DMS 273 (cell line): ENCODE results near the gene BCAS1.
"Not testable (repeated sequence)": the region's sequence is repeated elsewhere in the genome, so short reads cannot be mapped to it uniquely, and the experiment has no call there.

Experiments
- DNase-seq: peaks from one replicate; lab custom pipeline; 2025; ENCODE audit not compliant: unreplicated experiment; lab: John Stamatoyannopoulos, UW

BCAS1 gene

DNA sequence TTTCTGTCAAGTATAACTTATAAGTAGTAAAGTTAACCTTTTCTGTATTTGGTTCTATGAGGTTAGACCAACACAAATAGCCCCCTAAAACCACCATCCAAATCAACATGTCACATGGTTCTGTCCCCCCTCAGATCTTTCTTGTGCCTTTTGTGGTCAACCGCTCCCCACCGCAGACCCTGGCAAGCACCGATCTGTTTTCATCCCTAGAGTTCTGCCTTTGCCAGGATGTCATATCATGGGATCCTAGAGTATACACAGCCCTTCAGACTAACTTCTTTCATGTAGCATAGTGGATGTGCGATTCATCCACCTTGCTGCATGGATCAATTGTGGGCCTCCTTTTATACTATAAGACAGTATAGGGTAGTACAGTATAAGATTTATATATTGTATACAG lies 124.3 kb downstream of the BCAS1 start:
- DNase-seq = no peak

DNA sequence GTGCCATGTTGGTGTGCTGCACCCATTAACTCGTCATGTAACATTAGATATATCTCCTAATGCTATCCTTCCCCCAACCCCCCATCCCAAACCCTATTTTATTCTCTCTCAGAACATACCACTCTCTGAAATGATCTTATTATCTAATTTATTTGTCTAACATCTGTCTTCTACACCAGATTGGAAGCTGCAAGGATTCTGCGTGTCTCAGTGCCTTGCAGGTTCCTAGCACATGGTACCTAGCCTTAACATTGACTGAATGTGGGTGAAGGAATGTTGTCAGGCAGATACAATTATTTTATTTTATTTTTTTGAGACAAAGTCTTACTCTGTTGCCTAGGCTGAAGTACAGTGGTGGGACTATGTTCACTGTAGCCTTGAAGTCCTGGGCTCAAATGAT lies 124.9 kb downstream of the BCAS1 start:
- DNase-seq = no peak

DNA sequence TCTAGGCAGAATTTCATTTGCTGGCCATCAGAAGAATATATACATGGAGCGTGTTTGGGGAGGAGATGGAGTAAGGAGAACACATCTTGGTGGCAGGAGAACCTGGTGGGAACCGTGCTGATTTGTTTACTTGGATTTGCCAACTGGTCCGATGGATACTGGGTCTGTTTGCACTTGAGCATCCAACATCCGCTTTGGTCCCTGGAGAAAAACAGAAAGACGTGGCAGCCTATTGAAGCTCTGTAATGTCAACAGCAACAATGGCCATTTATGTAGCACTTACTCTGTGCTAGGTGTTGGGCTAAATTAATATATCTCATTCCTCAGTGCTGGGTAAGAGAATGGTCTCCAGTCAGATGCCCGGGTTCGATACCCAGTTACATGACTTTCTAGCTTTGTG lies 125.6 kb downstream of the BCAS1 start:
- no peak for DNase-seq

DNA sequence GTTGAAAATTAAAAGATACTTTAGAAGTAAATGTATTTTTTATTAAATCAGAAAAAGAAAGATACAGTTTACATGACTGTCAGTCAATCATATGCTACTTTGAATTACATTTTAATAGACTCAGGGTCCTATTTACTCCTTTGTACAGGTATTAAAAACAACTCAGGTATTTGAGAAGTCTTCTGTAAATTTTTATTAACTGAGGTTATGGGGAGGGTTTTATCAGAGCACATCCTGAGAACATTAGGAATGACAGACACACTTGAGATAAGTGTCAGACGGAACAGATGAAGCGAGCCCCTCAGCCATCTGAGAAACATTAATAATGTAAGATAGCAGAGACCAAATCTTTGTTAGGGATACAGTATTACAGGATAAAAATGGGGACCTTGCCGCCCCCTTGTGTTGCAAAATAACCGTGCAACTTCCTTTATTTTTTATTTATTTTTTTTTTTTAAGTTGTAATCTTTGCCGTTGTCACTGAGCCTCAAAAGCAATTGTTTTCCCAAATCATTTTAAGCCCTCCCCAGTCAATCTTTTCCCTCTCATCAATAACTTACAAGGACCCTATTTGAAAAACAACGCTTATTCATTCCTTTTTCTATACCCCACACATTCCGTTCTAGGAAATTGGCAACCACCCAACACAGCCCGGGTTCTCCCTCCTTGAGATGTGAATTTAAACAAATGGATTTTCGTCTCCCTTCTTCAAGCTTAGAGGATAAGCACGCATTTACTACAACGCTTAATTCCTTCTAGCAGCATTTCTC lies 126.7 kb downstream of the BCAS1 start:
- DNase-seq = peak; percentile 65

DNA sequence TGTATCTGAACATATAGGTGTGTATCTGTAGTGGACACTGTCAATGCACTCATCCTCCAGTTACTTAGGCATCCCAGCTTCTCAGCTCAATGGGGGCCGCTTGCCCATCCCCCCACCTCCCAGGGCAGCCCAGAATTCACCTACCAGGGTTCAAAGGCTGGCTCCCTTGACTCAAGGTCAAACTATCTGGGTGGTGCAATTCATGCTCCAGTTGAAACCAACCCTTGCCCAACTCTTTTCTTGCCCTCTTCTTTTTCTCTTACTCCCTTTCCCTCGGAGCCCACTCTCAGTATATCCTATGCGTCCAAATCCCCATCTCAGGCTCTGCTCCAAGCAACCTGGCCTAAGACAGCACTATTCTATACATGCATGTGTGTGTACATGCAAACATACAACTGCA lies 127.4 kb downstream of the BCAS1 start:
- no peak for DNase-seq

DNA sequence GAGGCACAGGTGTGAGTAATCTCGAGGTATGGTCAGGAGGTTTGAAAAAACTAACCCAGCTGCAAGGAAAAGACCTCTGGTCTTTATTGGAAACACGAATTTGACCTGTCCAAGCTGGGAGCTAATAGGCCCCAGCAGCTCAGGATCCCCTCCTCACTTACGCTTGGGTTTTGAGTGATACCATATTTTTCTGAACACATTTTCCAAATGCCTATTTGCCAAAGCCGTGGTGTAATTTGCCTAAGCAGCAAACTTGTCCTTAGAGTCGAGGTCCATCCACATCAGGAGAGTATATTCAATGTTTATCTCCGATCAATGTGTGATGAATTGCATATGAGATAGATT lies 128.0 kb downstream of the BCAS1 start:
- DNase-seq = no peak

DNA sequence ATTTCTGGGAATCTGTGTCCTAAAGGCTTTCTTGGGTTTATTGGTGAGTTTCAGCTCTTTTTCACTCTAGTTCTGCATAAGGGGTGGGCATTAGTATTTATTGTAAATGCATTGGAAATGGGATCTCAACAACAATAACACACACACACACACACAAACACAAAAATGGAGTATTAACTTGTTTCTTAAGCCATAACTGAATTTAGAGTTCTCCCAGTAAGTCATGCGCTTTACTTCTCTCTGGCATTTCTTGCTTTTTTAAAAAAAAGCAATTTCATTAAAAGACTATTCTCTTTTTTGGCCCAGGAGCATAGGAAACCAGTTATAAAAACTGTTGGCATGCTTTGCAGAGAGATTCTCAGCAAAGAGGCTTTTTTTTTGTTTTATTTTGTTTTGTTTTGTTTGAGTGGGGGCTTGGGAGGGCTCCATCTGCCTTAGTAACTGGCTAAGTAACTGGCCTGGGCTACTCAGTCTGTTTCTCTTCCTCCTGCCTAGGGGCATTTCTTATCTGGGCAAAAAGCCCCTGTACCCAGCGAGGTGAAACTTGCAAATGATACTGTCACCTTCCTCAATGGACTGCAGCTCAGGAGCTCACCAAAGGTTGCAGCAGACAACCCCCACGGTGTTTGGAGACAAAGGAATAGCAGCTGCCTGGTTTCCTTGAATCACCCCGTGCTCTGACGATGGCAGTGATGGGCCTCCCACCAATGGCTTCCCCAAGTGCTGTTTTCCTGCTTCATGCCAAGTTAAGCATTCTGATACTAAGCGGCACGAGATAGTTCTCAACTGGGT lies 128.5 kb downstream of the BCAS1 start:
- DNase-seq = peak; percentile 23

DNA sequence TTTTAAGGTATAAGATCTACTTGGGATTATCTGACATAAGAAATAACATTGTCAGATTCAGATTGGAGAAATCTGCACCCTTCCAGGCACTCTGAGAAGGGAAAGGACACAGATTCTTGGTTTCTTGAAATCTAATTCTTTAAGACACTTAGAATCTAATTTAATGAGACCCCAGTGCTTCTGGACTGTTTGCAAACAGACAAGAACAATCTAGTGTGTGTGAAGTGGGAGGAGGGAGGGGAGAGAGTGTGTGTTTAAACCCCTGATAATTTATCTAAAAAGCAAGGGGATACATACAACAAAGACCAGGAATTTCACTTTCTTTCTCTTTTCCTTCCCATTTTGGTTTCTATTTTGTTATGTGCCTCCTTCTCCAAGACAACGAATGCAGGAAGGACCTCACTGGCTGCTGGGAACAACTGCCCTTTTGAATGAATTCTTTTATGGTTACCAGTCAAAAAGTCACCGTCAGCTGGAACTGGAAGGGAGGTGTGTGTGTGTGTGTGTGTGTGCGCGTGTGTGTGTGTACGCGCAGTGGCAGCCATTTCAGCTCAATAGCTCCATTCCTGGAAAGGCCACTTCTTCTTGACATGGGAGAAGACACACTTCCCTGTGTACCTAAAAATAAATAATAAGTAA lies 129.4 kb downstream of the BCAS1 start:
- peak; percentile 17 for DNase-seq

DNA sequence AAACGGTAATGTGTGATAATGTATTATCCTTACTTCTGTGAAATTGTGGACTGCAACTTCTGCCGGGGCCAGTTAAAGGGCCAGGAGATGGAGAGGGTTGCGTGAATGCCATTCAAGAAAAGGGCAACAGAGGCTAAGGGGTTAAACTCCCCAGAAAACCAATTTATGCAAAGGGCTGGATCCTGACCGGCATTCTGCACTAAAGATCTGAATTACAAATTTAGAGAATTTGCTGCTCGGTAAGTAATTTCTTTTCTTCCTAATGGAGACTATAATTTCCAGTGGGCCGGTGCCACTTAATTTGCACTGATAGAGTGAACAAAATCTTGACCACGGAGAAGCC lies 130.1 kb downstream of the BCAS1 start:
- DNase-seq = peak; percentile 43

DNA sequence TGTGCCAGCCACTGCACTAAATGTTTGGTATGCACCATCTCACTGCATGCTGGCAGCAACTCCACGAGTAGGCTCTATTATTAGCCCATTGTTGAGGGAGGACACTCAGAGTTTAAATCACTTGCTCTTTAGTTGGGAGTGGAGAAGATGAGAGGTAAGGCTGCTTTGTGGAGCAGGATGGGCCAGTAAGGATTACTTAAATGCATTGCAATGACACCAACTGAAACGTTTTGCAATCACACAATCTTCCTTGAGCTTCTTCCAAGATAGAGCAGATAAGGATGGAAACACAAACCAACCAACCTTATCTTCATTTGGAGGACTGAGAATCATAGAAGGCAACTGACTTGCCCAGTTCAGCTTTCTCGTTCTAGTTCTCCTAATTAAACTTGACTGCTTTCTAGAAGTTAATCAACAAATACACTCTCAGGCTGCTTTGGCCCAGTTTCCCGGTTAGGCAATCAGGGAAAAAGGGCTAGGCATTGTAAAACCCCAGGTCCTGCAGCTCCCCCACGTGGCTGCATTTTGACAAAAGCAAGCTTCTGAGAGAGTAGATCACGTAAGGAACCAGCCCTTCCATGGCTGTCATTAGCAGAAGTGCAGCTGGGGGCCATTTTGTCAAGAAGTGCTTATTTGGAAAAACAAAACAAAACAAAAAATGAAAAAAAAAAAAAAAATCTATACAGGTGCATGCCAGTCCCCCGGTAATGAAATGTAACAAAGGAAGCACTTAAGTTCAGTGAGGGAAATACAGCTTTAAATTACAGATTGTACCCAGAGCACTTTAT lies 130.6 kb downstream of the BCAS1 start:
- peak; percentile 96 for DNase-seq

DNA sequence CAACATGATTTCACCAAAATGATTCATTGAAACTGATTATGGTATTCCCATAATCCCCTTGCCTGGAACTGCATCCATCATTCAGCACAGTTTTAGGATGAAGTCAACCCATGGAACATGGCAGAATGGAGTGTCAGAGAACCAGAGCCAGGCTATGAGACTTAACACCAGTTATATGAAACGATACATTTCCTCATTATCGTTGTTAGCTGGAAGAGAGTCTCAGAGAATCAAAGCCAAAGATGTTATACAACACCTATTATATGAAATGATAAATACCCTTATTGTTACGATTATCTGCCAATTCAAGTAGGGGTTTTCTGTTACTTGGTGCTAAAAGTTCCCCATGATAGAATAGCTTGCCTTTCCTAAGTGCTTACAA lies 131.2 kb downstream of the BCAS1 start:
- no peak for DNase-seq

DNA sequence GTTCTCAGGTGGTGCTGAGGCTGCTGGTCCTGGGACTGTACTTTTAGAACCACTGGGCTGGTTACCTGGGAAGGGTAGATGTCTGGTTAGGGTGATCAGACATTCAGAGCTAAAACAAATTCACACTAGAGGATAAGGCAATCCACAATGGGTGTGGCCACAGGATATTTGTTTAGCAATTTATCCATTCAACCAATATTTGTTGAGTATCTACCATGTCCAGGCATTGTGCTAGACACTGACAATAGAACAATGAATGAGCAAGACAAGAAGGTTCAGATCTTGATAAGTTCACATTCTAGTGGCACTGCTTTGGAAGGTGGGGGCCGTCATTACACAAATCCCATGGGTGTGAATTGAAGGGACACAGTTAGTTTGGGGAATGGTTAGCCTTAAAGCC lies 131.7 kb downstream of the BCAS1 start:
- no peak for DNase-seq

DNA sequence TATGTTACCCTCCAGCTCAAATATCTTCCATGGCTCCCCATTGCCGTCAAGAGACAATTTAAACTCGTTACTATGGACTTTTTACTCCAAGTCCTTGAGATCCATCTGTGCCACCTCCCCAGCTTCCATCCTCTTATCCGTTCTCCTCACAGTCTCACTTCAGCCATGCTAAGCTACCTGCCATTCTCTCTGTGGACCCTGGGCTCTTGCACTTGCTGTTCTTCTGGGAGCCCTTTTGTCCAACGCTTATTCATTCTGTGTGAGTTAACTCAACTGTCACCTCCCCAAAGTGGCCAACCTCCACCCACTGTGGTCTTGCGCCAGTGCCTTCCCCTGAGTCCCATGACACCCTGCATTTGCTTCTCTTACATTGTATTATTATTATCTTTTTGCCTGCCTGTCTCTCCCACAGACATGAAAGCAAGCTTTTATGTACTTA lies 132.4 kb downstream of the BCAS1 start:
- no peak for DNase-seq

DNA sequence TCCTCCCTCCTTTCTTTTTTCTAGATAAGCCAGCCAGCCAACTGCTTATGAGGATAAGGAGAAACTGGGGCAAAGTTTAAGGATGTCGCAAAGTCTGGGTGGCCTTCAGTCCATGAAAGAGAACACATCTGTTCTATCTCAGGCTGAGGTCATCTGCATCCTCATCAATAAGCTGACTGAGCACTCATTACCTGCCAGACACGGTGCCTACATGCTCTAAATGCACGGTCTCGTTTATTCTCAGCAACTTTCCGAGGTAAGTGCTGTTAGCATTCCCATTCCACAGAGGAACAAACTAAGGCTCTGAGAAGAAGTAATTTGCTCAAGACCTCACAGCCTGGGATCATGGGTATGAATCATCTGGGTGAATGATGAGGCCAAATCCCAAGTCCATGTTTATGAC lies 133.1 kb downstream of the BCAS1 start:
- DNase-seq = no peak

DNA sequence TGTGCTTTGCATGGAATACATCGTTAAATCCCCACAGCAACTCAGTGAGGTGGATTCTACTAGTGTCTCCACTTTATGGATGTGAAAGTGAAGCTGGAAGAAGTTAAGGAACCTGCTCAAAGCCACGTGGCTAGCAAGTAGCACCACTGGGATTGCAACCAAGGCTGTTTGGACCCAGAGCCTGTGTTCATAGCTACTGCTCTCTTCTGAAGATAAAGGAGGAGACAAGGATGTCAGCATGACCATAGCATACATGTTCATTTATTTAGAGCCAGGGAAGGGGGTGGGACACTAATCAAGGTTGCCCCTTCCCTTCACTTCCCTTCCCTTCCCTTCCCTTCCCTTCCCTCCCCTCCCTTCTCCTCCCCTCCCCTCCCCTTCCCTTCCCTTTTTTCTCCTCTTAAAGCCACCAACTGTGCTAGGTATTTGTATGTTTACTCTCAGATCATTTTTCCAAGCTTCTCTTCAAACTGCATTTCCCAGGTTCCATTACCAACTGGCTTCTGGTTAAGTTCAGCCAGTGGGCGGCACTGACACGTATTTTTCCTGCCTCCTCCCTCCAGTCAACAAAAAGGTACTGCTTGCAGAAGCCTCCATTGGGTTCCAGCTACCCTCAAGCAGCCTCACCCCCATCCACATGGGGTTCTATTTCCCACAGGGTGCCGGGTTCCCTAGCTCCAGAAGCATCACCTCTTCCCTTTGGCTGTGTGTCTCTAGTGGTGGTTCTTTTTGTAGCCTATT lies 134.9 kb downstream of the BCAS1 start:
- DNase-seq = no peak

DNA sequence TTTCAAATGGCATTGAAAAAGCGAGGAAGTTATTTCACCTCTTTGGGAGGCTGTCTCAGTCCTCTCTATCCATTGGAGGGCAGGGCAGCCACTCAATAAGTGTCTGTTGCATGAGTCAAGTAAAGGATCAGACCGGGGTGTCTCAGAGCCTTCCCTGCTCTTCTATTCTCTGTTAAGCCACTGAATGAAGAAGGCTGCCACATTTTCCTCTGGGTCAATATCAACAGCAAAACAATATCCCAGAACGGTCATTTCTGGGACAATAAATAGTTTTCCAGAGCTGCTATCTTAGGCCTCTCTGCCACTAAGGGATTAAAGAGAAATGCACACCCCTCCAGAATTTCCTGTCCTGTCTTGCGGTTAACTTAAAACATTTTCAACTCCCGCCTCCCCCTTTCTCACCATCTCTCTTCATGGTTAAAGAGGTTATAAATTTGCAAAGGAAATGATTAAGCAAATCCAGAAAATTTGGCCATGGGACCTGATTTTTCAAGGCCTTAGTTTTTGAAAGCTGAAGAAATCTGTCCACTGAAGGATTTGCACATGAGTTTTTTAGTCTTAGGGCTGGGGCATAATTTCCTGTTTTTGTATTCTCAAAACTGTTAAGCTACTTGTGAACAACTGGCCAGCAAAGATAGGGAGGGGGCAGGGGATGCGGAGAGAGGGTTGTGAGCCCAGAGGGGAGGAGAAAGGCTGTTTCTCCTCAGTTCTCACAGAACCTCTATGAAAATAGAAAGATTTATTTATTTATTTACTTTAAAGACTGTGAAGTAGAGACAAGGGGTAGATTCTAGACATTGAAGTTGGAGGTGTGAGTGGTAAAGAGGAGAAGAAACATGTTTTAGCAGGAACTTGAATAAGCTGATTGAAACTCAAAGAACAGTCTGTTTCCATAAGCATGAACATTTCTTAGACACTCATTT lies 135.7 kb downstream of the BCAS1 start:
- no peak for DNase-seq

DNA sequence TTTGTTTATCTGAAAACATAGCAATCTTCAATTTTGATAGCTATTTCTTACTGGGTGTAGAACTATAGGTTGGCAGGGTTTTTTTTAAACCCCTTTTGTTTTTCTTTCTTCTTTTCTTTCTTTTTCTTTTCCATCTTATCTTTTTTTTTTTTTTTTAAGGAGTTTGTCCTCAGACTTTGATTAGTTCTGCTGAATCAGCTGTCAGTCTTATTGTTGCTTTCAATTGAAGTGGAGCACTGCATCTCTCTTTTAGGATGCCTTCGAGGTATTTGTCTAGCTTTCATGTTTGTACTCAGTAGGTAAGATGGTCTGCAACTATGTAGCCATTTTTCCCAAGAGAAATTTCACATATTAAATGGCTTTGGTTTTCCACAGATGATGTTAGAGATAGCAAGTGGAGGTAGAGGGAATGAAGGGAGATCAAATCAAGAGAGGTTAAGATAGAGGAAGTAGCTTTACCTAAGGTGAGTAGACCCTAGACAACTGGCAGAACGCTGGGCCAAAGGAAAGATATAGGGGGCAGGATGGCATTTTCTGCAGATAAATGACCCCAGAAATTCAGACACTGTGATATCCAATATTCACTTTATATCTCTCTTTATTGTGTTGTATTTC lies 137.1 kb downstream of the BCAS1 start:
- no peak for DNase-seq

DNA sequence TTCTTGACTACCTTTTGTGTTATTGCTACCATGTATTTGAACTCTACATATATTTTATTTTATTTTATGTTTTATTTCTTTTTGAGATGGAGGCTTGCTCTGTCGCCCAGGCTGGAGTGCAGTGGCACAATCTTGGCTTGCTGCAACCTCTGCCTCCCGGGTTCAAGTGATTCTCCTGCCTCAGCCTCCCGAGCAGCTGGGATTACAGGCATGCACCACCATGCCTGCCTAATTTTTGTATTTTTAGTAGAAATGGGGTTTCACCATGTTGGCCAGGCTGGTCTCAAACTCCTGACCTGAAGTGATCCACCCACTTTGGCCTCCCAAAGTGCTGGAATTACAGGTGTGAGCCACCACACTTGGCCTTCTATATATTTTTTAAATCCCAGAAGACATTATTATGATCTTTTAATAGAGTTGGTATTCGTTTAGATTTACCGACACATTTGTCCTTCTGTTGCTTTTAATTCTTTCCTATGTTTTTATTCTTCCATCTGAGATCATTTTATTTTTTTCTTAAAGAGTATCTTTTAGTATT lies 137.7 kb downstream of the BCAS1 start:
- not testable (repeated sequence) for DNase-seq

DNA sequence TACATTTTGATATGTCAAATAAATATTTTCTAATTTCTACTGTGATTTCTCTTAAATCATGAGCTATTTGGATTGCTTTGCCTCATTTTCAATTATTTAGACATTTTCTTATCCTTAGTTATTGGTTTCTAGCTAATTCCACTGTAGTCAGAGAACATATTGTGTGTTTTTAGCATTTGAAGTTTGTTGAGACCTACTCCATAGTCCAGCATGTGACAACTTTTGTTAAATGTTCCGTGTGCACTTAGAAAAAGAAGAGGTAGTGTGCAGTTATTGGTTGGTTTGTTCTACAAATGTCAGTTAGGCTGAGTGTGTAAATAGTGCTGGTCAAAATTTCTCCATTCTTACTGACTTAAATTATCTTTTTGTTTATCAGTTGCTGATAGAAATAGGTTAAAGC lies 138.8 kb downstream of the BCAS1 start:
- no peak for DNase-seq
